AG04450 (cell line): ENCODE measurements around the gene ZNF655. TPM values are rescaled to one million over a fixed set of nuclear protein-coding genes. Genes with fewer than 3 reads are reported as not detected.

Experiments used
- CTCF ChIA-PET: fragments of 300-600, 350-600 bp; formaldehyde crosslinking; extraction: SDS; loops from one replicate; lab custom pipeline; 2022; ENCODE audit warnings: antibody characterized with exemption, inconsistent platforms; lab: Charles Lee
- POLR2A ChIA-PET: fragments of 350-600 bp; formaldehyde crosslinking; extraction: SDS; loops from one replicate; lab custom pipeline; 2021; ENCODE audit warnings: antibody characterized with exemption, inconsistent platforms; lab: Yijun Ruan, JAX
- DNase-seq: peaks from one replicate; pipeline ENCODE4 v3.0.0-alpha.2; 2011; ENCODE audit warnings: low read depth, low spot score
- H3K27ac ChIP-seq: one replicate; pipeline ENCODE4 v1.5.1; 2012; ENCODE audit warnings: low read depth, low read length, control low read depth
- H3K27me3 ChIP-seq: one replicate; pipeline ENCODE4 v1.6.0; 2012; ENCODE audit warnings: low read length; ENCODE audit not compliant: control insufficient read depth, insufficient read depth
- H3K4me3 ChIP-seq: 2 replicates; pipeline ENCODE4 v1.5.1; 2011; ENCODE audit warnings: mild to moderate bottlenecking, low read depth, low read length, control low read depth
- H3K9me3 ChIP-seq: 2 replicates; pipeline ENCODE4 v1.5.1; 2012; ENCODE audit warnings: low read length; ENCODE audit not compliant: control insufficient read depth, insufficient read depth
- CTCF ChIP-seq: IDR thresholded peaks from 2 replicates; pipeline ENCODE4 v1.5.1; 2011; ENCODE audit warnings: low read depth, low read length, control low read depth, inconsistent platforms
- polyA plus RNA-seq: library from polyadenylated mRNA; depleted of rRNA; stranded (reverse); fragments of >200 nt; gene quantifications from 2 replicates; pipeline ENCODE4 v1.2.3, GENCODE V29; 2011; rRNA removed

ZNF655 gene
- polyA plus RNA-seq, 1 experiment: 79.3 TPM

GRCh38 chr7:99624484-99624883, 66.0 kb downstream of the ZNF655 start:
- Histone ChIP-seq H3K27ac (no peak overlapping the region), H3K4me3 (no peak overlapping the region), H3K9me3 (no peaks in the 10 kb centered on the region), H3K27me3 (no peaks in the 10 kb centered on the region)
- no peak for TF ChIP-seq CTCF
- CTCF ChIA-PET: no interaction called here
- DNase-seq: no peak
- POLR2A ChIA-PET: no interaction called here

- no peak for DNase-seq
- Histone ChIP-seq H3K27ac (no peak overlapping the region), H3K4me3 (no peak overlapping the region), H3K27me3 (no peaks in the 10 kb centered on the region), H3K9me3 (no peaks in the 10 kb centered on the region)
- TF ChIP-seq CTCF: no peak
- ChIA-PET CTCF (no interaction called here), POLR2A (no interaction called here)
Observed at GRCh38 chr7:99625321-99625720, 66.9 kb downstream of the ZNF655 start.

- no peak for TF ChIP-seq CTCF
- no peak for DNase-seq
- CTCF ChIA-PET: no interaction called here
- H3K9me3 ChIP-seq: no peaks in the 10 kb centered on the region
- no peaks in the 10 kb centered on the region for H3K27me3 ChIP-seq
- POLR2A ChIA-PET: no interaction called here
- no peak overlapping the region for H3K4me3 ChIP-seq
- no peak overlapping the region for H3K27ac ChIP-seq
Observed at GRCh38 chr7:99625961-99626360, 67.5 kb downstream of the ZNF655 start.

Other genes with a start within 250 kb of the ZNF655 start
- 259 and 282 TPM in 2 replicates for gene ARPC1A, start 232.7 kb upstream of the ZNF655 start, polyA plus RNA-seq
- 190 and 245 TPM in 2 replicates for gene ARPC1B, start 183.9 kb upstream of the ZNF655 start, polyA plus RNA-seq
- 60.2 and 68.1 TPM in 2 replicates for gene PDAP1, start 150.0 kb upstream of the ZNF655 start, polyA plus RNA-seq
- gene BUD31, start 149.7 kb upstream of the ZNF655 start, polyA plus RNA-seq: 82.3 and 96.8 TPM in 2 replicates
- gene PTCD1, start 119.8 kb upstream of the ZNF655 start, polyA plus RNA-seq: 2.7 and 3.0 TPM in 2 replicates
- 27.6 and 32.2 TPM in 2 replicates for gene CPSF4, start 119.7 kb upstream of the ZNF655 start, polyA plus RNA-seq
- 591 and 634 TPM in 2 replicates for gene ATP5MF, start 92.5 kb upstream of the ZNF655 start, polyA plus RNA-seq
- gene ZNF789, start 85.8 kb upstream of the ZNF655 start, polyA plus RNA-seq: 7.9 and 8.3 TPM in 2 replicates
- gene ZNF394, start 58.4 kb upstream of the ZNF655 start, polyA plus RNA-seq: 9.4 TPM in 2 replicates
- gene ZKSCAN5, start 54.0 kb upstream of the ZNF655 start, polyA plus RNA-seq: 11.5 and 13.4 TPM in 2 replicates
- gene FAM200A, start 6.5 kb upstream of the ZNF655 start, polyA plus RNA-seq: 8.1 and 11.8 TPM in 2 replicates
- 0.72 and 1.2 TPM in 2 replicates for gene TMEM225B, start 39.6 kb downstream of the ZNF655 start, polyA plus RNA-seq
- gene ZSCAN25, start 58.3 kb downstream of the ZNF655 start, polyA plus RNA-seq: 6.4 and 6.7 TPM in 2 replicates
- gene CYP3A5, start 121.4 kb downstream of the ZNF655 start, polyA plus RNA-seq: 0.21 and 0.31 TPM in 2 replicates
- gene CYP3A7, start 176.6 kb downstream of the ZNF655 start, polyA plus RNA-seq: 0.17 and 0.36 TPM in 2 replicates
- not detected in 2 replicates for gene CYP3A4, start 225.5 kb downstream of the ZNF655 start, polyA plus RNA-seq